Neural crest cell (in vitro differentiated cells): ENCODE measurements around the gene LAMC3. TPM values are rescaled to one million over a fixed set of nuclear protein-coding genes. Genes with fewer than 3 reads are reported as not detected.
"Not testable (repeated sequence)": the region's sequence is repeated elsewhere in the genome, so short reads cannot be mapped to it uniquely, and the experiment has no call there.

ENCODE experiments used
- DNase-seq: peaks from one replicate; pipeline ENCODE4 v3.0.0; 2021; ENCODE audit warnings: low read depth, mixed read lengths, low spot score
- H3K27ac Mint-ChIP-seq: one replicate; pipeline ENCODE4 v1.8.0; 2021; ENCODE audit warnings: mild to moderate bottlenecking, mixed read lengths; ENCODE audit not compliant: unreplicated experiment
- H3K27me3 Mint-ChIP-seq: 2 replicates; pipeline ENCODE4 v1.8.0; 2021; ENCODE audit warnings: low read depth, mild to moderate bottlenecking, mixed read lengths
- H3K36me3 Mint-ChIP-seq: 2 replicates; pipeline ENCODE4 v1.8.0; 2021; ENCODE audit warnings: low read depth, mild to moderate bottlenecking, mixed read lengths
- H3K4me1 Mint-ChIP-seq: 2 replicates; pipeline ENCODE4 v1.8.0; 2021; ENCODE audit warnings: mixed read lengths
- H3K4me3 Mint-ChIP-seq: one replicate; pipeline ENCODE4 v1.8.0; 2021; ENCODE audit warnings: mild to moderate bottlenecking, mixed read lengths
- H3K9me3 Mint-ChIP-seq: 2 replicates; pipeline ENCODE4 v1.8.0; 2021; ENCODE audit warnings: mixed read lengths
- CTCF ChIP-seq: fragments of 200-600 bp; sonication (generic); conservative IDR thresholded peaks from 2 replicates; pipeline ENCODE4 v1.5.0; 2021; ENCODE audit warnings: antibody characterized with exemption, mild to moderate bottlenecking
- total RNA-seq: library from RNA; stranded (reverse); gene quantifications from 2 replicates; pipeline ENCODE4 v1.2.1, GENCODE V29; 2021

Gene LAMC3
- total RNA-seq, 1 donor from 2014 or later: 4.0 TPM

GRCh38 chr9:131033269-131034224 lies 24.6 kb downstream of the LAMC3 start:
- DNase-seq: no peak
- H3K4me1 Mint-ChIP-seq: peaks cover 7% of the 10 kb centered on the region
- no peaks in the 10 kb centered on the region for H3K9me3 Mint-ChIP-seq
- no peak overlapping the region for H3K4me3 Mint-ChIP-seq
- H3K36me3 Mint-ChIP-seq: no peaks in the 10 kb centered on the region
- TF ChIP-seq CTCF: no peak
- H3K27ac Mint-ChIP-seq: no peak overlapping the region
- H3K27me3 Mint-ChIP-seq: peaks cover 3% of the 10 kb centered on the region

- no peak for TF ChIP-seq CTCF
- no peaks in the 10 kb centered on the region for H3K36me3 Mint-ChIP-seq
- H3K4me3 Mint-ChIP-seq: no peak overlapping the region
- no peaks in the 10 kb centered on the region for H3K9me3 Mint-ChIP-seq
- no peak for DNase-seq
- peaks cover 3% of the 10 kb centered on the region for H3K27me3 Mint-ChIP-seq
- no peak overlapping the region for H3K27ac Mint-ChIP-seq
- peaks cover 7% of the 10 kb centered on the region for H3K4me1 Mint-ChIP-seq
Measured at GRCh38 chr9:131034268-131034667, 25.3 kb downstream of the LAMC3 start.

- not testable (repeated sequence) for H3K27me3 Mint-ChIP-seq, DNase-seq, H3K4me1 Mint-ChIP-seq, H3K9me3 Mint-ChIP-seq, H3K36me3 Mint-ChIP-seq, H3K4me3 Mint-ChIP-seq, H3K27ac Mint-ChIP-seq
Measured at GRCh38 chr9:131034749-131035148, 25.8 kb downstream of the LAMC3 start.

GRCh38 chr9:131035548-131035947 lies 26.6 kb downstream of the LAMC3 start:
- Mint-ChIP-seq H3K9me3 (no peaks in the 10 kb centered on the region), H3K27me3 (peaks cover 3% of the 10 kb centered on the region), H3K27ac (no peak overlapping the region), H3K4me1 (peaks cover 7% of the 10 kb centered on the region), H3K36me3 (no peaks in the 10 kb centered on the region), H3K4me3 (no peak overlapping the region)
- no peak for DNase-seq
- TF ChIP-seq CTCF: no peak

- no peaks in the 10 kb centered on the region for H3K9me3 Mint-ChIP-seq
- no peak for DNase-seq
- no peak overlapping the region for H3K4me3 Mint-ChIP-seq
- H3K36me3 Mint-ChIP-seq: no peaks in the 10 kb centered on the region
- H3K4me1 Mint-ChIP-seq: peaks cover 7% of the 10 kb centered on the region
- peaks cover 6% of the 10 kb centered on the region for H3K27me3 Mint-ChIP-seq
- TF ChIP-seq CTCF: no peak
- H3K27ac Mint-ChIP-seq: no peak overlapping the region
Measured at GRCh38 chr9:131036071-131036470, 27.1 kb downstream of the LAMC3 start.
